Stimulated activated memory B cell treated with anti-CD40 and anti-IgM and Interleukin-4, amounts not matched to agents 10 μg/mL and 1 μg/mL and 100 μg/mL, for 72 hours (primary cell): Measurements from ENCODE around the gene CTRL.

ENCODE experiments used
- ATAC-seq: fragments of 150-1000 bp; cut with Tn5 transposase; 2 replicates; pipeline ENCODE4 v1.10.0; 2021
- H3K27ac Mint-ChIP-seq: one replicate; pipeline ENCODE4 v1.8.0; 2022; ENCODE audit warnings: mild to moderate bottlenecking, mixed read lengths
- H3K27me3 Mint-ChIP-seq: one replicate; pipeline ENCODE4 v1.8.0; 2022; ENCODE audit warnings: mixed read lengths
- H3K36me3 Mint-ChIP-seq: one replicate; pipeline ENCODE4 v1.8.0; 2022; ENCODE audit warnings: mixed read lengths
- H3K4me1 Mint-ChIP-seq: one replicate; pipeline ENCODE4 v1.8.0; 2022; ENCODE audit warnings: mixed read lengths
- H3K4me3 Mint-ChIP-seq: one replicate; pipeline ENCODE4 v1.8.0; 2022; ENCODE audit warnings: mild to moderate bottlenecking, moderate library complexity, mixed read lengths
- H3K9me3 Mint-ChIP-seq: one replicate; pipeline ENCODE4 v1.8.0; 2022; ENCODE audit warnings: mixed read lengths

CTRL gene

GRCh38 chr16:67882374-67883145 lies 49.1 kb downstream of the CTRL start:
- Mint-ChIP-seq H3K9me3 (no peaks in the 10 kb centered on the region), H3K4me3 (no peak overlapping the region), H3K4me1 (peaks cover 9% of the 10 kb centered on the region), H3K27ac (no peak overlapping the region), H3K27me3 (no peaks in the 10 kb centered on the region), H3K36me3 (peaks cover 60% of the 10 kb centered on the region)
- ATAC-seq, result no peak

DNA sequence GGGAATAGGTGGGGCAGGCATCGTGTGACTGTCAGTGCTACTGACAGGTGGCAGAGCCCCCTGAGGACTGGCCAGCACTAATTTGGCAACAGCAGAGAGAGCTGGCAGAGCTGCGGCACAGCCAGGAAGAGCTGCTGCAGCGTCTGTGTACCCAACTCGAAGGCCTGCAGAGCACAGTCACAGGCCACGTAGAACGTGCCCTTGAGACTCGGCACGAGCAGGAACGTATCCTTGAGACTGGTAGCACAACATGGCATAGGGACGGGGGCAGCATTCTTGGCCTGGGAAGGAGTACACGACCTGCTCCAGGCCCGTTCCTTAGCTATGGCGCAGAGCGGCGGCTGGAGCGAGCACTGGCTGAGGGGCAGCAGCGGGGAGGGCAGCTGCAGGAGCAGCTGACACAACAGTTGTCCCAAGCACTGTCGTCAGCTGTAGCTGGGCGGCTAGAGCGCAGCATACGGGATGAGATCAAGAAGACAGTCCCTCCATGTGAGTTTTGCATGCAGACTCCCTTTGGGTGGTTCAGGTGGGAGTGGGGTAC lies 50.0 kb downstream of the CTRL start:
- H3K36me3 Mint-ChIP-seq, result peaks cover 69% of the 10 kb centered on the region

GRCh38 chr16:67880584-67880983 lies 51.1 kb downstream of the CTRL start:
- Mint-ChIP-seq H3K4me3 (no peak overlapping the region), H3K4me1 (peaks cover 16% of the 10 kb centered on the region), H3K27ac (no peak overlapping the region), H3K36me3 (peaks cover 70% of the 10 kb centered on the region), H3K9me3 (no peaks in the 10 kb centered on the region), H3K27me3 (no peaks in the 10 kb centered on the region)
- no peak for ATAC-seq

More for the DNA sequence above, 50.0 kb downstream of the CTRL start:
- peaks cover 9% of the 10 kb centered on the region for H3K4me1 Mint-ChIP-seq
- H3K9me3 Mint-ChIP-seq, result no peaks in the 10 kb centered on the region
- no peaks in the 10 kb centered on the region for H3K27me3 Mint-ChIP-seq
- ATAC-seq, result no peak
- no peak overlapping the region for H3K4me3 Mint-ChIP-seq
- H3K27ac Mint-ChIP-seq, result no peak overlapping the region

DNA sequence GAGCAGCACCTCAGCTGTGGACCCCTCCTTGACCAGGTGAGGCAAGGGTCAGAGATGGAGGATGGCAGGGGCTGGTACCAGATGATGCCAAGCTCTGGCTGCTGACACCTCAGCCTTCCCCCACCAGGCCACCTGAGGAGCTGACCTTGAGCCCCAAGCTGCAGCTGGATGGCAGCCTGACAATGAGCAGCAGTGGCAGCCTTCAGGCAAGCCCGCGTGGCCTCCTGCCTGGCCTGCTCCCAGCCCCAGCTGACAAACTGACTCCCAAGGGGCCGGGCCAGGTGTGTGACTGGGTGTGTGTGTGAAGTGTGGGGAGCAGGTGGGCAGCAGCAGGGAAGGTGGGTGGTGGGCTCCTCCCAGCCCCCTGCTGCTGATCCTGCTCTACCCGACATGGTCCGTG lies 51.7 kb downstream of the CTRL start:
- H3K4me1 Mint-ChIP-seq, result peaks cover 22% of the 10 kb centered on the region
- H3K27me3 Mint-ChIP-seq, result no peaks in the 10 kb centered on the region
- no peaks in the 10 kb centered on the region for H3K9me3 Mint-ChIP-seq
- no peak for ATAC-seq
- no peak overlapping the region for H3K27ac Mint-ChIP-seq
- H3K4me3 Mint-ChIP-seq, result no peak overlapping the region
- H3K36me3 Mint-ChIP-seq, result peaks cover 70% of the 10 kb centered on the region
